Inflammatory macrophage treated with lipopolysaccharide for 1 hour (primary cell): ENCODE results near the gene GRIP1.
"Not testable (repeated sequence)": the region's sequence is repeated elsewhere in the genome, so short reads cannot be mapped to it uniquely, and the experiment has no call there.

Source experiments
- DNase-seq, 2 donors: peaks; one replicate each; pipeline ENCODE4 v3.0.0-alpha.2; 2020 to 2022

The GRIP1 gene

DNA sequence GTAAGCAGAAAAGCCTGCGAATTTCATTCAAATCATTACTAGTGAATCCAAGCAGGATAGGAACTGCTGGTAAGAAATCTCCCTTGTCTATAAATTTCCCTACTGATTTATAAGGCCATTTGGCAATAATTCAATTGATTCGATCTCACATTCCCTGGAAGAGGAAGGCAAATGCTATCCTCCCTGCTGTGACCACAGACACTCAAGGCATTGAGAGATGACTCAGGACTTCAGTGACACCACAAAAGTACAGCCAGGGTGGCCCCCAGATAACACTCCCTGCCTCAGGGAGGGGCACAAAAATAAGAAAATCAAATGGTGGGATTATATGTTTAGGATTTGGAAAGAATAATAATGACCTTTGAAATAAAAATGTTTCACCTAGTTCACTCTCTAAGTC lies 162.7 kb downstream of the GRIP1 start:
- no peak for DNase-seq

DNA sequence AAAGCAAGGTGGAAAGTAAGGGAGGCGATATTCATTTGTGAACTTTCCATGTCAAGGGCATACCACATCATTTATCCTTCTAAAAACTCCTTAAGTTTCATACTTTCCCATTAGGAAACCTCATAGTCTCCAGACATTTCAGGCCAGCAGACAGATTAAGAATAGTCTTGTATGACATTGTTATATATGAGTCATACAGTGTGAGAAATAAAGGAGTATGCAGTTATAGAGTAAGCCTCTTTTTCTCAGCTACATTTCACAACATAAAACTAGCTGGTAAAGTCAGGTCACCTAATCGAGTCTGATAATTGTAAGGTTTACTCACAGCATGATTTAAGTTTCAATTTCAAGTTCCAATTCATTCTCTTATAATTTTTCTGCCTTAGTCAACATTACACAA lies 164.3 kb downstream of the GRIP1 start:
- peak in 1 of 2 donors; percentile 2 for DNase-seq

GRCh38 chr12:66508025-66508424 lies 170.9 kb downstream of the GRIP1 start:
- DNase-seq = no peak

DNA sequence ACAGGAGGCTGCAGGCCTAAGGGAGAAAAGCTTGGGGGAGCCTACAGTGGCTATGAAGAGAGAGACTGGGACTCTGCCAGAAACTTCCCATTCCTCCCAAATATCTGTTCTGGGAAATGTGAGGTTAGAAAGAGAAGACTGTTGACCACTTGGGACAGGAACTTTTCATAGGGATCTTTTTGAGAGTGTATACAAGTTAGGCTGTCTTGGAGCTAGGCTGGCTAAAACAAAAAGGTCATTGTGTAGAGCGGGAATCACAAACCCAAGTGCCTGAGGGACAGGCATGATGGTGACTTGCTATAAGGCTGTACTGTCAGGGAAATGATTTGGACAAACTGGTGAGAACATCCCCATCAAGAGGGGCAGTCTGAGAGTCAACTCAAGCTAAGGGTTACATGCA lies 175.1 kb downstream of the GRIP1 start:
- no peak for DNase-seq

DNA sequence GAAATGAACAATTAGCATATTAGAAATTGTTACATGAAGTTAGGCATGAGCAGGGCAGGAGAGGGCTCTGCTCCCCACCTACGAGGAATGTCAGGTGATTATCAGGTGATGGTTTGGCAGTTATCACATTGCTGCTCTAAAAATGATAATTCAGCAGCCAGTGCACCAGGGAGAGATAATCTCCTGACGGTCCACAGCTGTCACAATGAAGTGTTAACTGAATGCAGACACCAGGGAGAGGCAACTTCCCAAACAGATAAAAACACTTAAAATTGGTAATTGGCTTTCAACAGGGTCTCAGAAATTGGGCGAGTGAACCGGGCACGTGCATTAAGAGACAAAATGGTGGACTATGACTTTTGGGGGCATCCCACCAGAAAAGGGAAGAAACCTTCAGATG lies 176.0 kb downstream of the GRIP1 start:
- no peak for DNase-seq

DNA sequence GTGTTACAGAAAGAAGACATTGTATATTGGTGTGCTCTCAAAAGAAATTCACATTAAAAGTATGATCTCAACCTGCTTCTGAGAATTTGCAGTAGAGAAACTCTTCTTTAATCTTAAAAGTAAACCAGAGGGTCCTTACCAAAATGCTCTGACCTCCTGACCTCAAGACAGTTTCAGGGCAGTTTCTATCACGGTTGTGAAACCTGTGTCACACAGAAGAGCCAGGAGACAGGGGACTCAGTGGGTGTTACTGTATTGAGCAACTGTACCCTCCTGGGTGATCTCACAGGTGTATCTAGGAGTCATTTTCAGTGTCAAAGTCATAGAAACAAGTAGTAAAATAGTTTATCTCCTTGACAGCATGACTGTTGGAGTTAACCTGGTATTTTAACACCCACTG lies 178.0 kb downstream of the GRIP1 start:
- no peak for DNase-seq

DNA sequence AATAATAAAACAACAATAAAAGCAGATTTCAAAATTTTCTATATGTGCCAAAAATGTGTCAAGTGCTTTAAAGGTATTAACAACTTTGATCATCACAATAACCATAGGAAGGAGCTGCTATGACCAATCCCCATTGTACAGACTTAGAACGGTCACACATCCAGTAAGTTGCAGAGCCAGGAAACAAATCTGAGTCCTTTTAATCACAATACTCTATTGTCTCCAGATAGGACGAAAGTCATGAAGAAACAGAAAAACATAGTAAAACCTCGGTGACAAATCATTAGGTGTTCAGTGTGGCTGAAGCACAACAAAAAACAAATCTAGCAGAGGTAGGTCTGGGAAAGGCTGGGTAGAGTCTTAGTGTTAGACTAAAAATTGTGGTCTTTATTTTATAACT lies 178.8 kb downstream of the GRIP1 start:
- no peak for DNase-seq

DNA sequence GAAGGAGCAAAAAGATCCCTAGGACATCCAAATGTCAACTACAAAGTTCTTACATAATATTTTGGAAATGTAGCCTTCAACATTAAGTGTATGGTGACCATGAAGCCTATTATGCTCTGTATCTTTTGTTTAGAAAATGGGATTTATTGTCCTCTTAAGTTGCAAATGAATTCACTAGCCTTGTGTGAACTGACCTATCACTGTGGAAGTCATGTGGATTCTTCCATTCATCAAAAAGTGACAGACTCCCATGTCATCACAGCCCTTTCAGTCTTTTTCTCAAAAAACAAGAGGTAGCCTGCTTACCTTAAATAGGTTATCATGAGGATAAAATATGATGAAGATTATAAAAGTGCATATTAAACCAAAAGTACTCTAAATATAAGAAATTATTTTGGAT lies 179.9 kb downstream of the GRIP1 start:
- no peak for DNase-seq

DNA sequence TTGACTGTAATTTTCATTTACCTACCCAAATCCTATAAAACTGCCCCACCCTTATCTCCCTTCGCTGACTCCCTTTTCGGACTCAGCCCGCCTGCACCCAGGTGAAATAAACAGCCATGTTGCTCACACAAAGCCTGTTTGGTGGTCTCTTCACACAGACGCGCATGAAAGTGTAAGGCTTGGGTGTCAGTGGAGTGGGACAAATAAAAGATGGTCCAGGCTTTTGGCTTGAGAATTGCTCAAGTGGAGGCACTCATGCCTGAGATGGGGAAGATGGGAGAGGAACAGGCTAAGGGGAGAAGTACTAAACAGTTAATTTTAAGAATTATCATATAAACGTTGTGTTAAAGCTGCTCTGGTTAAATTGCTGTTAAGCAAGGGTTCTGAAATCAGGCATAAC lies 180.8 kb downstream of the GRIP1 start:
- DNase-seq = not testable (repeated sequence)

- no peak for DNase-seq
Measured at GRCh38 chr12:66497008-66497897, 181.6 kb downstream of the GRIP1 start.

- no peak for DNase-seq
Measured at GRCh38 chr12:66496595-66496994, 182.3 kb downstream of the GRIP1 start.

- no peak for DNase-seq
Measured at GRCh38 chr12:66495709-66496108, 183.2 kb downstream of the GRIP1 start.

DNA sequence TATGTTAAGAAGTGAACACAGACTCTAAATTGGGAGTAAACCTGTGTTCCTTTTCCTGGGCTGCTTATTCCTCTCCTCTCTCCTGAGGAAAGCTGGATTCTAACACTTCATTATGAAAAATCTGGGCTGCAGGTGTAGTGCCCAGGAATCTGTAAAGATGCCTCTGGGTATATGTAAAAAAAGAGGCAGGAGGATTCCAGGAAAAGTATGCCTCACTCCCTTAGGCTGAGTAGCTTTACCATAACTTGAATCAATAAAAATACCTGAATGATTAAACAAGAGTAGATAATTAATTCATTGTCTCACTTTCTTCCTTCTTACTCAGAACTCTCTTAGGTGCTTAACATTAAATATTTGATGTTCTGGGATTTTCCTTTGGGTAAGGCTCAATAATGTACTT lies 185.1 kb downstream of the GRIP1 start:
- DNase-seq = no peak

DNA sequence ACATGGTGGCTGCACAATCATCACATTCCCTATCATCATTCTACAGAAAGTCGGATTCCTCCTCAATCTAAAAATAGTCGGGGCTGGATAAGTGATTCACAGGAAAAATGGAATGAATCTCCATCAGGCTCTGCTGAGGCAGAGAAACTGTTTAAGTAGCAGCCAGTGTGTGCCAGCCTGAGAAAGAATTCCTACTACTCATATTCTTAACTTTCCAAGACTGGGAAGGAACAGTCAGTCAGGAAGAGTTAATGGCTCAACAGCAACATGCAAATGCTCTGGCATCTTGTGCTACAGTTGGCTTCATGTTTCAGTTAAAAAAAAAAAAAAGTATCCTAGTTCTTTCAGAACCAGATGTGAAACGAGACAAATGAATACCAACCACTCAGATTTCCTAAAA lies 187.0 kb downstream of the GRIP1 start:
- DNase-seq = no peak

DNA sequence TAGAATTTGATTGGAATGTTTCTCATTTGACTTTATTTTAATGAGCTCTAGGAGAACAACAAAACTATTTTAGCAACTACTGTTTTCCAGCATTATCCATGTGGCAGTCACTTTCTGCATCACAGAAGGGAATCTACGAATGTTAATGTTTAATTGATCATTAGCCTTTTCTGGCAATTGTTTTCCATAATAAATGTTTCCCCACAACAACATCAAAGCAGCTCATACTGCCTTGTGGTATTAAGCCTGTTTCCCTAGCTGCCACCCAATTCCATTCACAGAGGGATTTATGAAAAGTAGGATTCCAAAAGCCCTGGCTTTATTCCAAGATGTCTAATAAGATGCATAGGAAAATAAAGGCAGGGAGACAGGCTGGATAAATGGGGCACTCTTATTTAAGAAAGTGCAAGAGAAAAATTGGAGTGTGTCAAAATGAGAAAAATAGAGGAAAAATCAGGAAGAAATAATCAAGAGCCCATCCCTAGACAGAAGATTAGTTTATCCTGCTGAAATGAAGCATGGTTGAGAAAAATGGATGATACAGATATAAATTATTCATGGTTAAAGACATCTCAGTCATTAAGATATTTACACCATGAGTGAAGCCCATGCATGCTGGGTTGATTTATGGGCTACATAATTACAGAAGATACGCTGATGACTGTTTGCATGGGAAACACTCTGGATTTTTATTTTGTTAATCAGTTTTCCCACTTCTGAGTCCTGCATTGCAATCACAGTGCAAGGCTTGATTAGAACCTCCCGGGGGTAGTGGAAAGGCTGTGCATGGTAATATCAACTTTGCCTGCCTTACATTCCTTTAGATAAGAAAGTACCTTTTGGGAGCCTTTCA lies 196.3 kb downstream of the GRIP1 start:
- DNase-seq = no peak

- DNase-seq = no peak
Measured at GRCh38 chr12:66467932-66468331, 210.9 kb downstream of the GRIP1 start.

- no peak for DNase-seq
Measured at GRCh38 chr12:66461331-66461730, 217.5 kb downstream of the GRIP1 start.

- no peak for DNase-seq
Measured at GRCh38 chr12:66459944-66460482, 218.9 kb downstream of the GRIP1 start.

- no peak for DNase-seq
Measured at GRCh38 chr12:66456612-66457011, 222.3 kb downstream of the GRIP1 start.

DNA sequence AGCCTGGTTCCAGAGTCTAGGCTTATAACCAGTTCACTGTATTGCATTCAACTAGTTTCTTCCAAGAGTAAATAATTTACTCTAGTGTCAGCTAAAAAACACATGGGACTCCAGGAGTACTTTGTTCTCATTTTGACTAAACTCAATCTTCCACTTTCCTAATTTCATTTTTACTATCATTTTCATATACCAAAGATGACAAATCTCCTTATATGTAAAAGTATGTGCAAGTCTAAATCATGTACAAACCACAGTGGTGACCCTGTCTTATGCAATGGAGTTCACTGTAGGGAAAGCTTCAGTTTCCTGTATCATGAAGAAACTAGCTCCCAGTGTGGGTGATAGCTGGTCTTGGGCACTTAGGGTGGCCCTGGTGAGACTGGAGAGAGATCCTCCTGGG lies 225.0 kb downstream of the GRIP1 start:
- DNase-seq = peak; percentile 37 to 51

GRCh38 chr12:66453120-66453519 lies 225.8 kb downstream of the GRIP1 start:
- DNase-seq = no peak

- DNase-seq = no peak
Measured at GRCh38 chr12:66449531-66449930, 229.3 kb downstream of the GRIP1 start.

GRCh38 chr12:66447643-66448042 lies 231.2 kb downstream of the GRIP1 start:
- DNase-seq = no peak

DNA sequence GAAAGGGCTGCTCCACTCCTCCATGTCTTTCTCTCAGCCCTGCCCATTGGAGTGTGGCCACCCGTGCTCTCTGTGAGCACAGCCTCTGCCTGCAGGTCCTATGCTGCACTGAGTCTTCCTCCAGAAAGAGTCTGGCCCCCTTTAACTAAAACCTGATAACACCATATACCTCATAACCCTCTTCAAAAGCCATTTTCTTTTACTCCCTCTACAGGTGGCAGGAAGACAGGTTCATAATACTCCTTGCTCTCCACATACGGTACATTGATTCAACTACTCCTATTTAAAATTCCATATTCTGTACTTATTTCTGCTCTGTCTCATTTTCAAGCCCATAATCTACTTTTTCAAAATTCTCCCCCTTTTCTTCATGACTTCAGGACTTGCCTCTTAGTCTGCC lies 232.6 kb downstream of the GRIP1 start:
- no peak for DNase-seq
